Loucy (cell line): ENCODE measurements around the gene SLC35G1.

ENCODE experiments used
- CTCF ChIP-seq: fragments of 200-600 bp; sonication (generic); conservative IDR thresholded peaks from 2 replicates; pipeline ENCODE4 v1.5.1; 2014; ENCODE audit warnings: mild to moderate bottlenecking, antibody characterized with exemption, low read length
- EZH2phosphoT487 ChIP-seq: fragments of 200-600 bp; IDR thresholded peaks from 2 replicates; pipeline ENCODE4 v1.6.1; 2018; ENCODE audit warnings: antibody characterized with exemption, mild to moderate bottlenecking, moderate library complexity, borderline replicate concordance

DNA sequence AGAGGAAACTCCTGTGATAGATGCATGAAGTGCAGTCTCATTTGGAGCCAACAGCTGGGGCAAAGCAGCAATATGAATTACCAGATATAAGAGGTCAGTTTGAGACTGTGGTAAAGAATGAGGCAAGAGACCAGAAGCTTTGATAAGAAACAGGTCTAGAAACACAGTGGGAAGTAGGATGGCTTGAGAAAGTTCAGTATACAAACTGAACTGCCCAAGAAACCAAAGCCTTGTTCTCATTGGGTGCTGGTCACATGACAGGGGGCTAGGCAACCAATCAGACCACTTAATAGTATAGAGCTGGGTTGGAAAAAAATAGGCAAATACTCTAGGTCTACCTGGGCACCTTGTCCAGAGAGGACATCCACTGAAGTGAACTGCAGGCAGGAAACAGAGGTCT lies 53.7 kb downstream of the SLC35G1 start:
- TF ChIP-seq CTCF (no peak), EZH2phosphoT487 (no peak)
